ENCODE measurements around the gene POLR2J3.
"Not testable (repeated sequence)": the region's sequence is repeated elsewhere in the genome, so short reads cannot be mapped to it uniquely, and the experiment has no call there.

DNA sequence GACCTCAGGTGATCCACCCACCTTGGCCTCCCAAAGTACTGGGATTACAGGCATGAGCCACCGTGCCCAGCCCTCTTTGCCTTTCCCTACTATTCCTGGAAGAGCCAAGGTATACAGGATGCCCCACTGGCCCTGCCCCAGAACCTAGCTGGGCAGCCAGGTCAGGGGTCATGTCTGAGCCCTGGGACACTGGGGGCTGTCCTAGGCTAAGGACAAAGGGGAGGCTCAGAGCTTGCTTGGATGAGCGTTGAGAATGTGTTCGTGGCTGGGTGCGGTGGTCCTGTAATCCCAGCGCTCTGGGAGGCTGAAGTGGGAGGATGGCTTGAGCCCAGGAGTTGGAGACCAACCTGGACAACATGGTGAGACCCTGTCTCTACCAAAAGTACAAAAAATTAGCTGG is 6.1 kb upstream of the POLR2J3 start:
- TF ChIP-seq EZH2 (IDR thresholded peaks at IDR 0.05; ENCODE audit: insufficient read depth, low read length), result not testable (repeated sequence)
- TF ChIP-seq, protein P1, sequence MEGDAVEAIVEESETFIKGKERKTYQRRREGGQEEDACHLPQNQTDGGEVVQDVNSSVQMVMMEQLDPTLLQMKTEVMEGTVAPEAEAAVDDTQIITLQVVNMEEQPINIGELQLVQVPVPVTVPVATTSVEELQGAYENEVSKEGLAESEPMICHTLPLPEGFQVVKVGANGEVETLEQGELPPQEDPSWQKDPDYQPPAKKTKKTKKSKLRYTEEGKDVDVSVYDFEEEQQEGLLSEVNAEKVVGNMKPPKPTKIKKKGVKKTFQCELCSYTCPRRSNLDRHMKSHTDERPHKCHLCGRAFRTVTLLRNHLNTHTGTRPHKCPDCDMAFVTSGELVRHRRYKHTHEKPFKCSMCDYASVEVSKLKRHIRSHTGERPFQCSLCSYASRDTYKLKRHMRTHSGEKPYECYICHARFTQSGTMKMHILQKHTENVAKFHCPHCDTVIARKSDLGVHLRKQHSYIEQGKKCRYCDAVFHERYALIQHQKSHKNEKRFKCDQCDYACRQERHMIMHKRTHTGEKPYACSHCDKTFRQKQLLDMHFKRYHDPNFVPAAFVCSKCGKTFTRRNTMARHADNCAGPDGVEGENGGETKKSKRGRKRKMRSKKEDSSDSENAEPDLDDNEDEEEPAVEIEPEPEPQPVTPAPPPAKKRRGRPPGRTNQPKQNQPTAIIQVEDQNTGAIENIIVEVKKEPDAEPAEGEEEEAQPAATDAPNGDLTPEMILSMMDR (IDR thresholded peaks at IDR 0.05; ENCODE audit: insufficient read depth, low read depth, low read length), result not testable (repeated sequence)

All from astrocyte (in vitro differentiated cells and primary cell).